HepG2 (cell line): Measurements from ENCODE around the gene KIAA0319L. TPM values are rescaled to one million over a fixed set of nuclear protein-coding genes. Genes with fewer than 3 reads are reported as not detected.
A peak's percentile ranks its signal among the peaks of the same experiment; 100 is the strongest.

Experiments
- ATAC-seq: fragments of 200-7000 bp; cut with Tn5 transposase; 3 replicates; pipeline ENCODE4 v1.9.1; 2020; ENCODE audit warnings: mild to moderate bottlenecking, moderate library complexity
- BruUV-seq: library from RNA; stranded (reverse); fragments of 400-500 nt; replicated peaks from 2 replicates; lab custom pipeline; 2021; lab: Mats Ljungman, UMichigan
- CTCF ChIA-PET: fragments of 300-600 bp; formaldehyde crosslinking; extraction: SDS; loops from one replicate; lab custom pipeline; 2021; ENCODE audit warnings: low total read pairs, inconsistent platforms, low intra/inter-chr PET ratio; lab: Yijun Ruan, JAX
- POLR2A ChIA-PET: fragments of 350-600 bp; sonication (Branson Sonifier 250); formaldehyde crosslinking; loops from one replicate; lab custom pipeline; 2020; ENCODE audit warnings: antibody characterized with exemption, inconsistent platforms; lab: Yijun Ruan, JAX
- DNase-seq: peaks from one replicate; pipeline ENCODE4 v3.0.0-alpha.2; 2015; ENCODE audit warnings: low spot score
- FAIRE-seq: peaks from 3 replicates; lab custom pipeline; 2011; peaks lifted over from hg19 to GRCh38; lab: Jason Lieb, UNC
- H2AFZ ChIP-seq: one replicate; pipeline ENCODE4 v1.6.1; 2011; ENCODE audit warnings: low read length, inconsistent platforms
- H3K27ac ChIP-seq: fragments of 300-600 bp; 3 replicates; pipeline ENCODE4 v1.8.0; 2011; ENCODE audit warnings: mixed run types, mild to moderate bottlenecking, mixed read lengths, low read length, inconsistent platforms; ENCODE audit not compliant: insufficient read depth; ENCODE audit errors: extremely low read length
- H3K27me3 ChIP-seq, 2 experiments: fragments of 200-600 bp in 1 of 2; 2 replicates in 1 of 2; 3 replicates in 1 of 2; pipeline versions ENCODE4 v1.6.0 to v1.8.0; 2011; ENCODE audit warnings: low read length in 2 of 2, mild to moderate bottlenecking in 2 of 2, moderate library complexity in 2 of 2, inconsistent platforms in 1 of 2; ENCODE audit not compliant: insufficient read depth in 2 of 2, control insufficient read depth in 1 of 2
- H3K36me3 ChIP-seq, 2 experiments: fragments of 200-600 bp in 1 of 2; replicated peaks in 1 of 2; 2 replicates in 1 of 2; 3 replicates in 1 of 2; pipeline versions ENCODE4 v1.5.1 to v1.8.0; 2011; ENCODE audit warnings: low read length in 2 of 2, inconsistent platforms in 1 of 2; ENCODE audit not compliant: insufficient read depth in 2 of 2, control insufficient read depth in 1 of 2
- H3K4me1 ChIP-seq: 2 replicates; pipeline ENCODE4 v1.5.1; 2012; ENCODE audit warnings: low read length, inconsistent platforms; ENCODE audit not compliant: insufficient read depth
- H3K4me2 ChIP-seq: 2 replicates; pipeline ENCODE4 v1.6.0; 2011; ENCODE audit warnings: low read depth, low read length, inconsistent platforms
- H3K4me3 ChIP-seq, 3 experiments: fragments of 200-600 bp in 1 of 3; sonication (generic), shearing (Covaris generic) in 1 of 3; replicated peaks in 1 of 3; 2 replicates each; pipeline ENCODE4 v1.5.1; 2011 to 2016; ENCODE audit warnings: low read length in 3 of 3, inconsistent platforms in 2 of 3, low read depth in 2 of 3, mild to moderate bottlenecking in 2 of 3, control low read depth in 1 of 3, mixed read lengths in 1 of 3; ENCODE audit not compliant: insufficient read depth in 1 of 3
- H3K79me2 ChIP-seq: one replicate; pipeline ENCODE4 v1.6.1; 2011; ENCODE audit warnings: low read length, inconsistent platforms; ENCODE audit not compliant: insufficient read depth
- H3K9ac ChIP-seq: 2 replicates; pipeline ENCODE4 v1.6.0; 2011; ENCODE audit warnings: mild to moderate bottlenecking, low read depth, low read length, inconsistent platforms; ENCODE audit not compliant: insufficient read depth
- H3K9me3 ChIP-seq: 2 replicates; pipeline ENCODE4 v1.5.1; 2012; ENCODE audit warnings: mild to moderate bottlenecking, low read length
- H4K20me1 ChIP-seq: 2 replicates; pipeline ENCODE4 v1.6.0; 2011; ENCODE audit warnings: inconsistent platforms, mild to moderate bottlenecking, low read length, moderate library complexity; ENCODE audit not compliant: insufficient read depth
- FOSL1 ChIP-seq: sonication (generic); formaldehyde crosslinking; IDR thresholded peaks from 2 replicates; pipeline ENCODE4 v1.9.0; 2021; ENCODE audit warnings: missing genetic modification reagents, borderline replicate concordance
- NAIF1 ChIP-seq: sonication (generic); formaldehyde crosslinking; IDR thresholded peaks from 2 replicates; pipeline ENCODE4 v1.5.0; 2020; ENCODE audit warnings: mild to moderate bottlenecking, missing genetic modification reagents, borderline replicate concordance
- RARG ChIP-seq: sonication (generic); formaldehyde crosslinking; IDR thresholded peaks from 2 replicates; pipeline ENCODE4 v1.4.0; 2020; ENCODE audit warnings: low read depth, mild to moderate bottlenecking, missing genetic modification reagents
- RXRA ChIP-seq: sonication (generic); formaldehyde crosslinking; IDR thresholded peaks from 2 replicates; pipeline ENCODE4 v1.5.1; 2020; ENCODE audit warnings: missing genetic modification reagents
- RXRB ChIP-seq: IDR thresholded peaks from 2 replicates; pipeline ENCODE4 v1.6.1; 2016; ENCODE audit warnings: borderline replicate concordance, missing genetic modification reagents, missing compliant biosample characterization
- SETDB1 ChIP-seq: sonication (generic); formaldehyde crosslinking; IDR thresholded peaks from 2 replicates; pipeline ENCODE4 v1.5.1; 2020; ENCODE audit warnings: missing genetic modification reagents, mild to moderate bottlenecking, borderline replicate concordance
- ZBTB3 ChIP-seq: sonication (generic); formaldehyde crosslinking; IDR thresholded peaks from 2 replicates; pipeline ENCODE4 v1.4.0; 2020; ENCODE audit warnings: low read depth, mild to moderate bottlenecking, moderate library complexity, missing genetic modification reagents, borderline replicate concordance
- ZNF484 ChIP-seq: sonication (generic); formaldehyde crosslinking; IDR thresholded peaks from 2 replicates; pipeline ENCODE4 v1.5.1; 2020; ENCODE audit warnings: mild to moderate bottlenecking, low read depth, missing genetic modification reagents, borderline replicate concordance
- ZNF496 ChIP-seq: sonication (generic); formaldehyde crosslinking; IDR thresholded peaks from 2 replicates; pipeline ENCODE4 v1.8.1; 2023; ENCODE audit warnings: mild to moderate bottlenecking, moderate library complexity, missing genetic modification reagents; ENCODE audit not compliant: insufficient replicate concordance
- ZNF709 ChIP-seq: sonication (generic); formaldehyde crosslinking; IDR thresholded peaks from 2 replicates; pipeline ENCODE4 v1.5.0; 2020; ENCODE audit warnings: mild to moderate bottlenecking, missing genetic modification reagents
- ZNF773 ChIP-seq: sonication (generic); formaldehyde crosslinking; IDR thresholded peaks from 2 replicates; pipeline ENCODE4 v1.4.0; 2020; ENCODE audit warnings: missing genetic modification reagents, borderline replicate concordance
- WGBS: methylation state at CpG from one replicate; pipeline ENCODE4 v1.1.6; 2017; ENCODE audit warnings: low lambda C conversion rate; 5-methylcytosine and 5-hydroxymethylcytosine counted together
- in situ Hi-C: cut with HindIII; loops from 2 replicates; pipeline ENCODE4 v1.10.0; 2017; ENCODE audit warnings: low pct_unique_long_range_greater_than_20kb; ENCODE audit not compliant: extremely low pct_ligation_motif_present
- intact Hi-C: fragments of 100-400 bp; cut with micrococcal nuclease; formaldehyde crosslinking; loops from one replicate; pipeline ENCODE4 v1.10.0; 2022; ENCODE audit not compliant: unreplicated experiment
- polyA plus RNA-seq, 8 experiments: library from polyadenylated mRNA; depleted of rRNA in 3 of 8; stranded (reverse) in 7 of 8; unstranded in 1 of 8; fragments of >200 nt; fragmentation: Illumina TruSeq in 4 of 8; extraction: Trizol in 4 of 8; gene quantifications; 2 replicates each; pipeline versions ENCODE4 v1.2.1 to v1.2.3, GENCODE V29; 2011 to 2016; ENCODE audit warnings: low read depth in 4 of 8, missing spikeins in 1 of 8, mixed read lengths in 1 of 8; ENCODE audit not compliant: insufficient read depth in 1 of 8
- total RNA-seq, 5 experiments: library from RNA; depleted of rRNA; stranded (reverse); fragments of >200 nt; fragmentation: Illumina TruSeq; extraction: Trizol; gene quantifications; 2 replicates each; pipeline ENCODE4 v1.2.3, GENCODE V29; 2016; ENCODE audit warnings: low read depth in 1 of 5
- TF ChIP-seq, protein P1 (sequence below): sonication (generic); formaldehyde crosslinking; IDR thresholded peaks from 2 replicates; pipeline ENCODE4 v1.5.0; 2020; ENCODE audit warnings: missing genetic modification reagents
- TF ChIP-seq, protein P2 (sequence below), 2 experiments: IDR thresholded peaks; 2 replicates each; pipeline ENCODE4 v1.6.1; 2011 to 2012; ENCODE audit warnings: low read length in 2 of 2, borderline replicate concordance in 1 of 2, low read depth in 1 of 2, mild to moderate bottlenecking in 1 of 2, moderate library complexity in 1 of 2
- TF ChIP-seq, protein P3 (sequence below): sonication (generic); formaldehyde crosslinking; IDR thresholded peaks from 2 replicates; pipeline ENCODE4 v1.8.1; 2023; ENCODE audit warnings: missing genetic modification reagents, inconsistent platforms, borderline replicate concordance
- TF ChIP-seq, protein P4 (sequence below): sonication (generic); formaldehyde crosslinking; IDR thresholded peaks from 2 replicates; pipeline ENCODE4 v1.4.0; 2020; ENCODE audit warnings: missing genetic modification reagents, borderline replicate concordance

KIAA0319L gene
- total and polyA plus RNA-seq, 2 of the 13 experiments (the other 11 are each of a cell fraction or from before 2014, with no cell fraction given) = 33.4 to 82.6 TPM

DNA sequence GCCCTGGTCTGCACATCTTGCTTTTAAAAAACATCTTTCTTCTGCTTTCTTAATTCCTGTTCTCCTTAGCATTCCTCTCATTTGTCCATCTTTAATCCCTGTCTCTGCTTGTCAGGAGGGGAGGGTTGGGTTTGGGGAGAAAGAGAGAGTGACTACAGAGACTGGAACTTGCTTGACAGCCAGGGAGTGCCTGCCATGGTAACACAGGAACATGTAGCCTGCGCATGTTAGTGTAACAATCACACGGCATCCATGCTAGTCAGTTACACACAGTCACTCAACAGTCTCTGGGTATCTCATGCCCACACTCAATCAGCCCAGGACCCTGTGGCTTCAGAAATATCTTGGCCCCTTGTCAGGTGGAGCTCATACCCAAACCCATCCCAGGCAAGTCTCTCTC, 15.1 kb upstream of the KIAA0319L start:
- POLR2A ChIA-PET = interaction anchor here (1.1 to 2.6 kb wide), 3 partner anchors 8 to 15 kb away, joined by 3 to 25 read pairs (median 5); partner anchors contain the start of genes KIAA0319L and NCDN
- FAIRE-seq = no peak
- no peaks in the 10 kb centered on the region for H3K36me3 ChIP-seq
- no TSS peak for BruUV-seq
- in situ Hi-C loops (no loop called here), intact Hi-C loops (no loop called here)
- no peaks in the 10 kb centered on the region for H4K20me1 ChIP-seq
- H2AFZ ChIP-seq = no peak overlapping the region
- 66% methylated on average over 2 of the region's 2 CpGs for WGBS
- DNase-seq = no peak
- peak overlapping the region; percentile 79; the same call in 1 of the 2 replicates for H3K4me2 ChIP-seq
- H3K4me3 ChIP-seq = no peak overlapping the region
- no peak overlapping the region for H3K9ac ChIP-seq
- CTCF ChIA-PET = no interaction called here
- no peak overlapping the region for H3K27ac ChIP-seq
- no peaks in the 10 kb centered on the region for H3K9me3 ChIP-seq
- no peaks in the 10 kb centered on the region for H3K79me2 ChIP-seq
- ATAC-seq = no peak
- peaks cover 28% of the 10 kb centered on the region for H3K4me1 ChIP-seq
- H3K27me3 ChIP-seq = peaks cover 0 to 10% of the 10 kb centered on the region in 2 experiments; a peak in 1 of 5 replicates
- TF ChIP-seq ZNF709 (CRISPR knock-in tag) (no peak), RARG (no peak), ZNF484 (CRISPR knock-in tag) (no peak), ZNF496 (CRISPR knock-in tag) (no peak), SETDB1 (CRISPR knock-in tag) (no peak), RXRB (no peak), ZBTB3 (no peak), RXRA (no peak), FOSL1 (CRISPR knock-in tag) (no peak), ZNF773 (CRISPR knock-in tag) (no peak), NAIF1 (no peak)
- TF ChIP-seq, protein P1, sequence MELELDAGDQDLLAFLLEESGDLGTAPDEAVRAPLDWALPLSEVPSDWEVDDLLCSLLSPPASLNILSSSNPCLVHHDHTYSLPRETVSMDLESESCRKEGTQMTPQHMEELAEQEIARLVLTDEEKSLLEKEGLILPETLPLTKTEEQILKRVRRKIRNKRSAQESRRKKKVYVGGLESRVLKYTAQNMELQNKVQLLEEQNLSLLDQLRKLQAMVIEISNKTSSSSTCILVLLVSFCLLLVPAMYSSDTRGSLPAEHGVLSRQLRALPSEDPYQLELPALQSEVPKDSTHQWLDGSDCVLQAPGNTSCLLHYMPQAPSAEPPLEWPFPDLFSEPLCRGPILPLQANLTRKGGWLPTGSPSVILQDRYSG = no peak
- TF ChIP-seq, protein P2, sequence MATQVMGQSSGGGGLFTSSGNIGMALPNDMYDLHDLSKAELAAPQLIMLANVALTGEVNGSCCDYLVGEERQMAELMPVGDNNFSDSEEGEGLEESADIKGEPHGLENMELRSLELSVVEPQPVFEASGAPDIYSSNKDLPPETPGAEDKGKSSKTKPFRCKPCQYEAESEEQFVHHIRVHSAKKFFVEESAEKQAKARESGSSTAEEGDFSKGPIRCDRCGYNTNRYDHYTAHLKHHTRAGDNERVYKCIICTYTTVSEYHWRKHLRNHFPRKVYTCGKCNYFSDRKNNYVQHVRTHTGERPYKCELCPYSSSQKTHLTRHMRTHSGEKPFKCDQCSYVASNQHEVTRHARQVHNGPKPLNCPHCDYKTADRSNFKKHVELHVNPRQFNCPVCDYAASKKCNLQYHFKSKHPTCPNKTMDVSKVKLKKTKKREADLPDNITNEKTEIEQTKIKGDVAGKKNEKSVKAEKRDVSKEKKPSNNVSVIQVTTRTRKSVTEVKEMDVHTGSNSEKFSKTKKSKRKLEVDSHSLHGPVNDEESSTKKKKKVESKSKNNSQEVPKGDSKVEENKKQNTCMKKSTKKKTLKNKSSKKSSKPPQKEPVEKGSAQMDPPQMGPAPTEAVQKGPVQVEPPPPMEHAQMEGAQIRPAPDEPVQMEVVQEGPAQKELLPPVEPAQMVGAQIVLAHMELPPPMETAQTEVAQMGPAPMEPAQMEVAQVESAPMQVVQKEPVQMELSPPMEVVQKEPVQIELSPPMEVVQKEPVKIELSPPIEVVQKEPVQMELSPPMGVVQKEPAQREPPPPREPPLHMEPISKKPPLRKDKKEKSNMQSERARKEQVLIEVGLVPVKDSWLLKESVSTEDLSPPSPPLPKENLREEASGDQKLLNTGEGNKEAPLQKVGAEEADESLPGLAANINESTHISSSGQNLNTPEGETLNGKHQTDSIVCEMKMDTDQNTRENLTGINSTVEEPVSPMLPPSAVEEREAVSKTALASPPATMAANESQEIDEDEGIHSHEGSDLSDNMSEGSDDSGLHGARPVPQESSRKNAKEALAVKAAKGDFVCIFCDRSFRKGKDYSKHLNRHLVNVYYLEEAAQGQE (IDR thresholded peaks at IDR 0.05; ENCODE audit: borderline replicate concordance in 1 of 2, low read depth in 1 of 2, low read length in 2 of 2) = no peak
- TF ChIP-seq, protein P3, sequence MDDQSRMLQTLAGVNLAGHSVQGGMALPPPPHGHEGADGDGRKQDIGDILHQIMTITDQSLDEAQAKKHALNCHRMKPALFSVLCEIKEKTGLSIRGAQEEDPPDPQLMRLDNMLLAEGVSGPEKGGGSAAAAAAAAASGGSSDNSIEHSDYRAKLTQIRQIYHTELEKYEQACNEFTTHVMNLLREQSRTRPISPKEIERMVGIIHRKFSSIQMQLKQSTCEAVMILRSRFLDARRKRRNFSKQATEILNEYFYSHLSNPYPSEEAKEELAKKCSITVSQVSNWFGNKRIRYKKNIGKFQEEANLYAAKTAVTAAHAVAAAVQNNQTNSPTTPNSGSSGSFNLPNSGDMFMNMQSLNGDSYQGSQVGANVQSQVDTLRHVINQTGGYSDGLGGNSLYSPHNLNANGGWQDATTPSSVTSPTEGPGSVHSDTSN (CRISPR knock-in tag) = no peak
- TF ChIP-seq, protein P4, sequence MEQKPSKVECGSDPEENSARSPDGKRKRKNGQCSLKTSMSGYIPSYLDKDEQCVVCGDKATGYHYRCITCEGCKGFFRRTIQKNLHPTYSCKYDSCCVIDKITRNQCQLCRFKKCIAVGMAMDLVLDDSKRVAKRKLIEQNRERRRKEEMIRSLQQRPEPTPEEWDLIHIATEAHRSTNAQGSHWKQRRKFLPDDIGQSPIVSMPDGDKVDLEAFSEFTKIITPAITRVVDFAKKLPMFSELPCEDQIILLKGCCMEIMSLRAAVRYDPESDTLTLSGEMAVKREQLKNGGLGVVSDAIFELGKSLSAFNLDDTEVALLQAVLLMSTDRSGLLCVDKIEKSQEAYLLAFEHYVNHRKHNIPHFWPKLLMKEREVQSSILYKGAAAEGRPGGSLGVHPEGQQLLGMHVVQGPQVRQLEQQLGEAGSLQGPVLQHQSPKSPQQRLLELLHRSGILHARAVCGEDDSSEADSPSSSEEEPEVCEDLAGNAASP = no peak
